Loucy (cell line): Measurements from ENCODE around the gene UBAP1.

Experiments used
- CTCF ChIP-seq: fragments of 200-600 bp; sonication (generic); conservative IDR thresholded peaks from 2 replicates; pipeline ENCODE4 v1.5.1; 2014; ENCODE audit warnings: mild to moderate bottlenecking, antibody characterized with exemption, low read length
- EZH2phosphoT487 ChIP-seq: fragments of 200-600 bp; IDR thresholded peaks from 2 replicates; pipeline ENCODE4 v1.6.1; 2018; ENCODE audit warnings: antibody characterized with exemption, mild to moderate bottlenecking, moderate library complexity, borderline replicate concordance

GRCh38 chr9:34158362-34158869, 20.4 kb upstream of the UBAP1 start:
- no peak for TF ChIP-seq EZH2phosphoT487
- no peak for TF ChIP-seq CTCF
